Tibial artery (tissue), 4 donors: Measurements from ENCODE around the gene AGPS.

ENCODE experiments used
- DNase-seq, 2 donors: peaks; one replicate each; pipeline ENCODE4 v3.0.0-alpha.2; 2019
- H3K27ac ChIP-seq, 2 donors: fragments of 200-600 bp; sonication (generic) in 1 of 2; 1 replicate in 1 of 2; 2 replicates in 1 of 2; pipeline ENCODE4 v1.5.1; 2018 to 2019; ENCODE audit warnings: mild to moderate bottlenecking in 1 of 2
- H3K27me3 ChIP-seq, 2 donors: fragments of 200-600 bp; sonication (generic) in 1 of 2; one replicate each; pipeline versions ENCODE4 v1.5.1 to v1.6.0; 2016 to 2019
- H3K36me3 ChIP-seq, 3 donors: fragments of 200-600 bp; sonication (generic) in 2 of 3; one replicate each; pipeline ENCODE4 v1.5.1; 2016 to 2019; ENCODE audit warnings: mild to moderate bottlenecking in 2 of 3
- H3K4me1 ChIP-seq, 4 donors: fragments of 200-600 bp; sonication (generic) in 2 of 4; 1 replicate in 3 of 4; 2 replicates in 1 of 4; pipeline ENCODE4 v1.5.1; 2016 to 2019
- H3K4me3 ChIP-seq, 2 donors: fragments of 200-600 bp; sonication (generic) in 1 of 2; 1 replicate in 1 of 2; 2 replicates in 1 of 2; pipeline ENCODE4 v1.5.1; 2018 to 2019; ENCODE audit warnings: mild to moderate bottlenecking in 2 of 2
- H3K9me3 ChIP-seq, 3 donors: fragments of 200-600 bp; sonication (generic) in 1 of 3; one replicate each; pipeline ENCODE4 v1.5.1; 2016 to 2019
- intact Hi-C: fragments of 100-400 bp; cut with DNase I; formaldehyde crosslinking; loops from one replicate; pipeline ENCODE4 v1.15.0; 2023; ENCODE audit warnings: low total_unique reads
- TF ChIP-seq, protein P1 (sequence below), 2 experiments: fragments of 200-600 bp in 1 of 2; fragments of 450-650 bp in 1 of 2; IDR thresholded peaks; one replicate each; pipeline ENCODE4 v1.5.1; 2017 to 2019; ENCODE audit warnings: antibody characterized with exemption in 2 of 2, mild to moderate bottlenecking in 1 of 2, moderate library complexity in 1 of 2

AGPS gene

DNA sequence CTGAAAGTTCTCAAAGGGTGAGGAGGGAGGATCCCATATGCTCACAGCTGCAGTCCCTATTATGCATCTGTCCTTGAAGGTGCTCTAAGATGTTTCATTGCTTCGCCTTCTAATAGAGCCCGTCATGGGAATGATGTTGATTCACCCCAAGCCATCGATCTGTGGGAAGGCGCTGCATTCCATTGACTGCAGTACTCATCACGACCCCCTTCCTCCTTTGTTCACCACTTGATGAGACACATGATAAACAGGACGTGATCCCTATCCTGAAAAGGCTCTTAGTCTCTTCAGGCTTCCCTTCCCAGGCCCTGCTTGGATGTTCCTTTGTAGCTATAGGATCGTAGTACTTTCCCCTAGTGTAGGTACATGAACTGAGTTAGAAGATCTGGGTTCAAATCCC, 181.8 kb downstream of the AGPS start:
- TF ChIP-seq, protein P1, sequence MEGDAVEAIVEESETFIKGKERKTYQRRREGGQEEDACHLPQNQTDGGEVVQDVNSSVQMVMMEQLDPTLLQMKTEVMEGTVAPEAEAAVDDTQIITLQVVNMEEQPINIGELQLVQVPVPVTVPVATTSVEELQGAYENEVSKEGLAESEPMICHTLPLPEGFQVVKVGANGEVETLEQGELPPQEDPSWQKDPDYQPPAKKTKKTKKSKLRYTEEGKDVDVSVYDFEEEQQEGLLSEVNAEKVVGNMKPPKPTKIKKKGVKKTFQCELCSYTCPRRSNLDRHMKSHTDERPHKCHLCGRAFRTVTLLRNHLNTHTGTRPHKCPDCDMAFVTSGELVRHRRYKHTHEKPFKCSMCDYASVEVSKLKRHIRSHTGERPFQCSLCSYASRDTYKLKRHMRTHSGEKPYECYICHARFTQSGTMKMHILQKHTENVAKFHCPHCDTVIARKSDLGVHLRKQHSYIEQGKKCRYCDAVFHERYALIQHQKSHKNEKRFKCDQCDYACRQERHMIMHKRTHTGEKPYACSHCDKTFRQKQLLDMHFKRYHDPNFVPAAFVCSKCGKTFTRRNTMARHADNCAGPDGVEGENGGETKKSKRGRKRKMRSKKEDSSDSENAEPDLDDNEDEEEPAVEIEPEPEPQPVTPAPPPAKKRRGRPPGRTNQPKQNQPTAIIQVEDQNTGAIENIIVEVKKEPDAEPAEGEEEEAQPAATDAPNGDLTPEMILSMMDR (IDR thresholded peaks at IDR 0.05): no peak
- H3K4me1 ChIP-seq: peaks cover 0 to 7% (median 0%) of the 10 kb centered on the region in 4 donors
- intact Hi-C loops: no loop called here
- no peaks in the 10 kb centered on the region for H3K27me3 ChIP-seq
- no peak for DNase-seq
- H3K36me3 ChIP-seq: no peaks in the 10 kb centered on the region
- no peak overlapping the region for H3K27ac ChIP-seq
- H3K4me3 ChIP-seq: no peak overlapping the region
- no peaks in the 10 kb centered on the region for H3K9me3 ChIP-seq

DNA sequence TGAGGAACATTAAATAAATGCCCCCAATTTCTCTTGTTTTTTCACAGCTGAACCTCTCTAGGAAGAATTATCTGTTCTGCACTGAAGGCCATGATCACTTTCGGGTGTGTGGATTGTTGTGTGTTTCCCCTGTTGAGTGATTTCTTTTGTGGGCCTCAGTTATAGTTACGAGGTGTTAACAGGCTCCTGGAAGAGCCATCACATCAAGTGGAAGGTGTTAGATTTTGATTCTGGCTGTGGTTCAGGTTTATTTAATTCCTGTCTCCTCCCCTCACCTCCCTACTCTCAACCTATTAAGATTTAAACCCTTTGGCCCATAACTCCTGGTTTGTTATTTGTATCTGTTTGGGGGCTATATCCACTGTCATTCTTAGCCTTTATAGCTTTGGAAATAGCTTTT, 182.8 kb downstream of the AGPS start:
- Histone ChIP-seq H3K4me3 (no peak overlapping the region), H3K27ac (no peak overlapping the region), H3K36me3 (no peaks in the 10 kb centered on the region), H3K4me1 (peaks cover 0 to 7% (median 0%) of the 10 kb centered on the region in 4 donors), H3K27me3 (no peaks in the 10 kb centered on the region), H3K9me3 (no peaks in the 10 kb centered on the region)
- DNase-seq: no peak
- TF ChIP-seq, protein P1 (IDR thresholded peaks at IDR 0.05): no peak
- intact Hi-C loops: no loop called here

DNA sequence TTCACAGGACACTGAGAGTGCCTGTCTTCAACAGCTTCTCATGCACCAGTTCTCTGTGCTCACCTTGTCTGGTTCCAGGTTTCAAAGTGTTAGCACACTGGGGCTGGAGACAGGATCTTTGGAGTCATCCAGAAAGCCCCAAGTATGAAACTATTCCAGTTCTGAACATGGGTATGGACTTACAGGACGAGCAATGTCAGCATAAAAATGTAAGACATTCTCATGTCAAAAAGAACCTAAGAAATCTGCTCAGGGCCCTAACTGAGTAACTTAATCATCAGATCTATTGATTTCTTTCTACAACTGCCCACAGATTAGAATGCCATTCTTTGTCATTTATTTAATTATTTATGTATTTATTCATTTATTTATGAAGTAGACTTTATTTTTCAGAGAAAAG, 184.5 kb downstream of the AGPS start:
- TF ChIP-seq, protein P1 (IDR thresholded peaks at IDR 0.05): no peak
- Histone ChIP-seq H3K27ac (no peak overlapping the region), H3K9me3 (no peaks in the 10 kb centered on the region), H3K4me1 (peaks cover 0 to under 1% (median 0%) of the 10 kb centered on the region in 4 donors), H3K36me3 (no peaks in the 10 kb centered on the region), H3K4me3 (no peak overlapping the region), H3K27me3 (no peaks in the 10 kb centered on the region)
- intact Hi-C loops: no loop called here
- no peak for DNase-seq

- H3K4me1 ChIP-seq: no peaks in the 10 kb centered on the region
- H3K36me3 ChIP-seq: no peaks in the 10 kb centered on the region
- no peak for DNase-seq
- no peaks in the 10 kb centered on the region for H3K27me3 ChIP-seq
- no peak overlapping the region for H3K27ac ChIP-seq
- H3K4me3 ChIP-seq: no peak overlapping the region
- intact Hi-C loops: no loop called here
- TF ChIP-seq, protein P1 (IDR thresholded peaks at IDR 0.05): no peak
- no peaks in the 10 kb centered on the region for H3K9me3 ChIP-seq
These were observed 185.9 kb downstream of the AGPS start for GRCh38 chr2:177578454-177578853.

- no peak for DNase-seq
- TF ChIP-seq, protein P1 (IDR thresholded peaks at IDR 0.05): no peak
- H3K4me1 ChIP-seq: no peaks in the 10 kb centered on the region
- no peak overlapping the region for H3K27ac ChIP-seq
- H3K9me3 ChIP-seq: no peaks in the 10 kb centered on the region
- H3K27me3 ChIP-seq: no peaks in the 10 kb centered on the region
- intact Hi-C loops: no loop called here
- no peak overlapping the region for H3K4me3 ChIP-seq
- H3K36me3 ChIP-seq: no peaks in the 10 kb centered on the region
These were observed 187.0 kb downstream of the AGPS start for GRCh38 chr2:177579486-177580036.

- TF ChIP-seq, protein P1 (IDR thresholded peaks at IDR 0.05): no peak
- intact Hi-C loops: no loop called here
- H3K27me3 ChIP-seq: no peaks in the 10 kb centered on the region
- H3K4me1 ChIP-seq: no peaks in the 10 kb centered on the region
- H3K36me3 ChIP-seq: no peaks in the 10 kb centered on the region
- DNase-seq: no peak
- no peaks in the 10 kb centered on the region for H3K9me3 ChIP-seq
- H3K4me3 ChIP-seq: no peak overlapping the region
- no peak overlapping the region for H3K27ac ChIP-seq
These were observed 189.4 kb downstream of the AGPS start for GRCh38 chr2:177582000-177582399.
